Measurements from ENCODE around the gene CANT1. TPM values are rescaled to one million over a fixed set of nuclear protein-coding genes. Genes with fewer than 3 reads are reported as not detected.

CANT1 gene
- total RNA-seq, 3 donors from 2014 or later (not counting 1 experiment from before 2014, with no cell fraction given): 40.0 to 58.8 (median 53.4) TPM

DNA sequence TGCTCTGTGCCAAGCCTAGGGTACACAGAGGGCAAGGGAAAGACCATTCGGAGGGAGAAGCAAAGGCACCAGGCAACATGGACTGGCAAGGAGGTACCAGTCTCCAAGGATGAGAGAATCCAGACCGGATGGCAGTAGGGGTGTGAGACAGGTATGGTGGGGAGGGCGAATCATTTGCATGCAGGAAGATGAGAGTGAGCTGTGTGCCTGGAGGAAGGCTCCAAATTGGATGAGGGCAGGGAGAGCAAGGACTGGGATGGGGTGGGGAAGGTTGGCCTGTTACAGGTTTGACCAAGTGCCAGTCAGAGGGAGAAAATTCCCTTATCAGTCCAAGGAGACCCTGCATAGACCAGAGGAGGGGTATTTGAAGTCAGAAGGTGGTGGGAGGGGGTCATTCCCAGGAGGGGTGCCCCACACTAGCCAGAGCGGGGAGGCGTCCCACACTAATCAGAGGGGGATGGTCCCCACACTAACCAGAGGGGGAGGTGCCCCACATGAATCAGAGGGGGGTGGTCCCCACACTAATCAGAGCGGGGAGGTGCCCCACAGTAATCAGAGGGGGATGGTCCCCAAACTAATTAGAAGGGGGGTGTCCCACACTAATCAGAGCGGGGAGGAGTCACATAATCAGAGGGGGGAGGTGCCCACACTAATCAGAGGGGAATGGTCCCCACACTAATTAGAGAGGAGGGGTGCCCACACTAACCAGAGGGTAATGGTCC is 737 bp downstream of the CANT1 start:
- no peaks in the 10 kb centered on the region for H3K36me3 Mint-ChIP-seq
- Histone ChIP-seq H3K4me1 (ENCODE audit: control insufficient read depth, insufficient read depth, low read length) (peaks cover 48% of the 10 kb centered on the region), H3K9me3 (ENCODE audit: control insufficient read depth, insufficient read depth, low read length) (no peaks in the 10 kb centered on the region), H3K36me3 (ENCODE audit: control insufficient read depth, insufficient read depth, low read length) (no peaks in the 10 kb centered on the region), H3K27me3 (ENCODE audit: control insufficient read depth, insufficient read depth, low read length) (no peaks in the 10 kb centered on the region), H3K4me3 (ENCODE audit: low read length) (peak overlapping the region; percentile 93), H3K27ac (ENCODE audit: low read length) (peak overlapping the region; percentile 69)
- intact Hi-C loops (cut with micrococcal nuclease): loop anchor here (1.0 kb wide), 1 partner anchor 65 kb away; the partner anchor contains the start of gene ENGASE
- 43% methylated on average over 7 of the region's 7 CpGs for WGBS (ENCODE audit: insufficient coverage)
- DNase-seq (no peak), ATAC-seq (no peak)
- peaks cover 3 to 9% of the 10 kb centered on the region in 2 donors for H3K27me3 Mint-ChIP-seq (ENCODE audit: low read depth in 2 of 2)
- peak overlapping the region; percentile 93 for H3K4me3 Mint-ChIP-seq
- no peaks in the 10 kb centered on the region for H3K9me3 Mint-ChIP-seq
- H3K27ac Mint-ChIP-seq: peak overlapping the region; percentile 90 to 98
- peaks cover 37 to 48% of the 10 kb centered on the region in 2 donors for H3K4me1 Mint-ChIP-seq
- TF ChIP-seq, protein P1, sequence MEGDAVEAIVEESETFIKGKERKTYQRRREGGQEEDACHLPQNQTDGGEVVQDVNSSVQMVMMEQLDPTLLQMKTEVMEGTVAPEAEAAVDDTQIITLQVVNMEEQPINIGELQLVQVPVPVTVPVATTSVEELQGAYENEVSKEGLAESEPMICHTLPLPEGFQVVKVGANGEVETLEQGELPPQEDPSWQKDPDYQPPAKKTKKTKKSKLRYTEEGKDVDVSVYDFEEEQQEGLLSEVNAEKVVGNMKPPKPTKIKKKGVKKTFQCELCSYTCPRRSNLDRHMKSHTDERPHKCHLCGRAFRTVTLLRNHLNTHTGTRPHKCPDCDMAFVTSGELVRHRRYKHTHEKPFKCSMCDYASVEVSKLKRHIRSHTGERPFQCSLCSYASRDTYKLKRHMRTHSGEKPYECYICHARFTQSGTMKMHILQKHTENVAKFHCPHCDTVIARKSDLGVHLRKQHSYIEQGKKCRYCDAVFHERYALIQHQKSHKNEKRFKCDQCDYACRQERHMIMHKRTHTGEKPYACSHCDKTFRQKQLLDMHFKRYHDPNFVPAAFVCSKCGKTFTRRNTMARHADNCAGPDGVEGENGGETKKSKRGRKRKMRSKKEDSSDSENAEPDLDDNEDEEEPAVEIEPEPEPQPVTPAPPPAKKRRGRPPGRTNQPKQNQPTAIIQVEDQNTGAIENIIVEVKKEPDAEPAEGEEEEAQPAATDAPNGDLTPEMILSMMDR (IDR thresholded peaks at IDR 0.05): no peak

- Mint-ChIP-seq H3K4me3 (peak overlapping the region; percentile 93), H3K27me3 (ENCODE audit: low read depth in 2 of 2) (peaks cover under 1 to 2% of the 10 kb centered on the region in 2 donors), H3K36me3 (no peaks in the 10 kb centered on the region), H3K27ac (peak overlapping the region; percentile 90 to 98), H3K4me1 (peaks cover 41 to 55% of the 10 kb centered on the region in 2 donors), H3K9me3 (no peaks in the 10 kb centered on the region)
- H3K36me3 ChIP-seq (ENCODE audit: control insufficient read depth, insufficient read depth, low read length): no peaks in the 10 kb centered on the region
- H3K27ac ChIP-seq (ENCODE audit: low read length): no peak overlapping the region
- 80% methylated on average over 19 of the region's 21 CpGs for WGBS (ENCODE audit: insufficient coverage)
- intact Hi-C loops (cut with micrococcal nuclease): no loop called here
- no peaks in the 10 kb centered on the region for H3K27me3 ChIP-seq (ENCODE audit: control insufficient read depth, insufficient read depth, low read length)
- H3K9me3 ChIP-seq (ENCODE audit: control insufficient read depth, insufficient read depth, low read length): no peaks in the 10 kb centered on the region
- TF ChIP-seq, protein P1 (IDR thresholded peaks at IDR 0.05): no peak
- ATAC-seq (no peak), DNase-seq (peak in 1 of 2 donors; percentile 26)
- peaks cover 48% of the 10 kb centered on the region for H3K4me1 ChIP-seq (ENCODE audit: control insufficient read depth, insufficient read depth, low read length)
- no peak overlapping the region for H3K4me3 ChIP-seq (ENCODE audit: low read length)
These were observed 1.8 kb downstream of the CANT1 start for GRCh38 chr17:79007504-79008381.

GRCh38 chr17:79006794-79007503 is 2.6 kb downstream of the CANT1 start:
- DNase-seq (no peak), ATAC-seq (no peak)
- Histone ChIP-seq H3K9me3 (ENCODE audit: control insufficient read depth, insufficient read depth, low read length) (no peaks in the 10 kb centered on the region), H3K4me3 (ENCODE audit: low read length) (no peak overlapping the region), H3K27me3 (ENCODE audit: control insufficient read depth, insufficient read depth, low read length) (no peaks in the 10 kb centered on the region), H3K27ac (ENCODE audit: low read length) (no peak overlapping the region), H3K4me1 (ENCODE audit: control insufficient read depth, insufficient read depth, low read length) (peaks cover 48% of the 10 kb centered on the region), H3K36me3 (ENCODE audit: control insufficient read depth, insufficient read depth, low read length) (no peaks in the 10 kb centered on the region)
- H3K36me3 Mint-ChIP-seq: no peaks in the 10 kb centered on the region
- TF ChIP-seq, protein P1 (IDR thresholded peaks at IDR 0.05): no peak
- no peaks in the 10 kb centered on the region for H3K9me3 Mint-ChIP-seq
- H3K4me3 Mint-ChIP-seq: peak overlapping the region; percentile 53
- intact Hi-C loops (cut with micrococcal nuclease): no loop called here
- peak overlapping the region; percentile 90 to 98 for H3K27ac Mint-ChIP-seq
- 94% methylated on average over 18 of the region's 19 CpGs for WGBS (ENCODE audit: insufficient coverage)
- H3K4me1 Mint-ChIP-seq: peaks cover 49 to 63% of the 10 kb centered on the region in 2 donors
- no peaks in the 10 kb centered on the region for H3K27me3 Mint-ChIP-seq (ENCODE audit: low read depth in 2 of 2)
